ENCODE measurements around the gene SLC29A1. TPM values are rescaled to one million over a fixed set of nuclear protein-coding genes. Genes with fewer than 3 reads are reported as not detected.
"Not testable (repeated sequence)": the region's sequence is repeated elsewhere in the genome, so short reads cannot be mapped to it uniquely, and the experiment has no call there.

Gene SLC29A1
- total RNA-seq = 10 to 100 TPM; 47.6 to 50.0 TPM

- intact Hi-C loops (cut with micrococcal nuclease) = loop anchor here (1.0 to 5.0 kb wide), 5 partner anchors 14 to 96 kb away; partner anchors contain the start of genes MRPL14, NFKBIE and TMEM63B
- Mint-ChIP-seq H3K27ac (peak within 1 kb of the TSS; percentile 64), H3K9me3 (no peaks in the 10 kb centered on the region), H3K36me3 (peaks cover 15% of the 10 kb centered on the region), H3K4me3 (peak within 1 kb of the TSS; percentile 88), H3K27me3 (peaks cover 4% of the 10 kb centered on the region), H3K4me1 (ENCODE audit: low read depth) (peaks cover 34% of the 10 kb centered on the region)
- ChIA-PET CTCF (interaction anchor here (0.6 to 4.0 kb wide), 18 partner anchors 9 to 160 kb away, joined by 3 to 31 read pairs (median 4); partner anchors contain the start of genes AARS2, HSP90AB1, SLC35B2 and TMEM151B), POLR2A (interaction anchor here (0.6 to 5.1 kb wide), 7 partner anchors 12 to 41 kb away, joined by 3 to 93 read pairs (median 6); partner anchors contain the start of genes HSP90AB1 and SLC35B2)
- DNase-seq = peak; percentile 87
These were observed at the start of gene SLC29A1 for GRCh38 chr6:44223319-44224028. SLC29A1 (plus strand) TSS chr6:44223595; CDS start chr6:44227314, 3,719 bp downstream.

GRCh38 chr6:44176130-44176761 lies 47.1 kb upstream of the SLC29A1 start:
- intact Hi-C loops (cut with micrococcal nuclease) = no loop called here
- H3K9me3 Mint-ChIP-seq = no peaks in the 10 kb centered on the region
- CTCF ChIA-PET = interaction anchor here (0.7 to 2.6 kb wide), 7 partner anchors 25 to 129 kb away, joined by 3 to 8 read pairs (median 3); no protein-coding TSS in a partner anchor
- DNase-seq = no peak
- peaks cover 18% of the 10 kb centered on the region for H3K27me3 Mint-ChIP-seq
- no peak overlapping the region for H3K27ac Mint-ChIP-seq
- POLR2A ChIA-PET = no interaction called here
- H3K4me1 Mint-ChIP-seq (ENCODE audit: low read depth) = peaks cover 18% of the 10 kb centered on the region
- H3K36me3 Mint-ChIP-seq = no peaks in the 10 kb centered on the region
- H3K4me3 Mint-ChIP-seq = no peak overlapping the region

- no peaks in the 10 kb centered on the region for H3K9me3 Mint-ChIP-seq
- DNase-seq = peak; percentile 36
- H3K4me1 Mint-ChIP-seq (ENCODE audit: low read depth) = peaks cover 18% of the 10 kb centered on the region
- no peak overlapping the region for H3K27ac Mint-ChIP-seq
- peaks cover 18% of the 10 kb centered on the region for H3K27me3 Mint-ChIP-seq
- ChIA-PET CTCF (interaction anchor here (0.6 to 2.6 kb wide), 7 partner anchors 20 to 128 kb away, joined by 3 to 8 read pairs (median 3); no protein-coding TSS in a partner anchor), POLR2A (no interaction called here)
- H3K4me3 Mint-ChIP-seq = no peak overlapping the region
- intact Hi-C loops (cut with micrococcal nuclease) = no loop called here
- H3K36me3 Mint-ChIP-seq = no peaks in the 10 kb centered on the region
These were observed 46.5 kb upstream of the SLC29A1 start for GRCh38 chr6:44176762-44177509.

- no peak for DNase-seq
- ChIA-PET CTCF (no interaction called here), POLR2A (no interaction called here)
- peaks cover 10% of the 10 kb centered on the region for H3K4me1 Mint-ChIP-seq (ENCODE audit: low read depth)
- no peaks in the 10 kb centered on the region for H3K36me3 Mint-ChIP-seq
- no peak overlapping the region for H3K27ac Mint-ChIP-seq
- no peaks in the 10 kb centered on the region for H3K9me3 Mint-ChIP-seq
- intact Hi-C loops (cut with micrococcal nuclease) = no loop called here
- H3K27me3 Mint-ChIP-seq = peaks cover 11% of the 10 kb centered on the region
- no peak overlapping the region for H3K4me3 Mint-ChIP-seq
These were observed 45.5 kb upstream of the SLC29A1 start for GRCh38 chr6:44177691-44178423.

- Mint-ChIP-seq H3K27ac (no peak overlapping the region), H3K9me3 (no peaks in the 10 kb centered on the region), H3K4me1 (ENCODE audit: low read depth) (peaks cover 8% of the 10 kb centered on the region), H3K27me3 (peaks cover 11% of the 10 kb centered on the region), H3K36me3 (no peaks in the 10 kb centered on the region), H3K4me3 (no peak overlapping the region)
- intact Hi-C loops (cut with micrococcal nuclease) = no loop called here
- POLR2A ChIA-PET = no interaction called here
- DNase-seq = no peak
- CTCF ChIA-PET = interaction anchor here (0.6 kb wide), 1 partner anchor 160 kb away, joined by 3 read pairs; no protein-coding TSS in a partner anchor
These were observed 44.8 kb upstream of the SLC29A1 start for GRCh38 chr6:44178424-44179071.

- H3K9me3 Mint-ChIP-seq = no peaks in the 10 kb centered on the region
- intact Hi-C loops (cut with micrococcal nuclease) = no loop called here
- POLR2A ChIA-PET = no interaction called here
- H3K4me1 Mint-ChIP-seq (ENCODE audit: low read depth) = peaks cover 8% of the 10 kb centered on the region
- no peaks in the 10 kb centered on the region for H3K36me3 Mint-ChIP-seq
- DNase-seq = no peak
- H3K27ac Mint-ChIP-seq = no peak overlapping the region
- CTCF ChIA-PET = interaction anchor here (0.6 kb wide), 1 partner anchor 160 kb away, joined by 3 read pairs; no protein-coding TSS in a partner anchor
- no peak overlapping the region for H3K4me3 Mint-ChIP-seq
- peaks cover 11% of the 10 kb centered on the region for H3K27me3 Mint-ChIP-seq
These were observed 44.3 kb upstream of the SLC29A1 start for GRCh38 chr6:44179072-44179536.

GRCh38 chr6:44179648-44180047 lies 43.7 kb upstream of the SLC29A1 start:
- no peaks in the 10 kb centered on the region for H3K36me3 Mint-ChIP-seq
- H3K4me3 Mint-ChIP-seq = no peak overlapping the region
- intact Hi-C loops (cut with micrococcal nuclease) = no loop called here
- peaks cover 11% of the 10 kb centered on the region for H3K27me3 Mint-ChIP-seq
- CTCF ChIA-PET = interaction anchor here (1.1 kb wide), 1 partner anchor 89 kb away, joined by 3 read pairs; no protein-coding TSS in a partner anchor
- H3K27ac Mint-ChIP-seq = no peak overlapping the region
- POLR2A ChIA-PET = no interaction called here
- no peaks in the 10 kb centered on the region for H3K9me3 Mint-ChIP-seq
- peaks cover 8% of the 10 kb centered on the region for H3K4me1 Mint-ChIP-seq (ENCODE audit: low read depth)
- DNase-seq = no peak

- intact Hi-C loops (cut with micrococcal nuclease) = no loop called here
- peaks cover 8% of the 10 kb centered on the region for H3K4me1 Mint-ChIP-seq (ENCODE audit: low read depth)
- ChIA-PET CTCF (interaction anchor here (1.1 kb wide), 1 partner anchor 88 kb away, joined by 3 read pairs; no protein-coding TSS in a partner anchor), POLR2A (interaction anchor here (0.6 kb wide), 1 partner anchor 42 kb away, joined by 5 read pairs; no protein-coding TSS in a partner anchor)
- no peaks in the 10 kb centered on the region for H3K9me3 Mint-ChIP-seq
- peaks cover 12% of the 10 kb centered on the region for H3K27me3 Mint-ChIP-seq
- no peak overlapping the region for H3K27ac Mint-ChIP-seq
- H3K36me3 Mint-ChIP-seq = no peaks in the 10 kb centered on the region
- no peak for DNase-seq
- H3K4me3 Mint-ChIP-seq = no peak overlapping the region
These were observed 43.0 kb upstream of the SLC29A1 start for GRCh38 chr6:44180406-44180805.

- Mint-ChIP-seq H3K4me3 (no peak overlapping the region), H3K4me1 (ENCODE audit: low read depth) (peaks cover 10% of the 10 kb centered on the region), H3K36me3 (no peaks in the 10 kb centered on the region), H3K27ac (no peak overlapping the region), H3K9me3 (no peaks in the 10 kb centered on the region), H3K27me3 (peaks cover 13% of the 10 kb centered on the region)
- ChIA-PET POLR2A (interaction anchor here (0.6 kb wide), 1 partner anchor 41 kb away, joined by 5 read pairs; no protein-coding TSS in a partner anchor), CTCF (interaction anchor here (1.1 kb wide), 1 partner anchor 87 kb away, joined by 3 read pairs; no protein-coding TSS in a partner anchor)
- intact Hi-C loops (cut with micrococcal nuclease) = no loop called here
- DNase-seq = no peak
These were observed 42.5 kb upstream of the SLC29A1 start for GRCh38 chr6:44180886-44181285.

GRCh38 chr6:44181784-44182183 lies 41.6 kb upstream of the SLC29A1 start:
- POLR2A ChIA-PET; H3K27me3 Mint-ChIP-seq; intact Hi-C loops (cut with micrococcal nuclease); DNase-seq; H3K9me3 Mint-ChIP-seq; H3K36me3 Mint-ChIP-seq; H3K27ac Mint-ChIP-seq; H3K4me3 Mint-ChIP-seq; CTCF ChIA-PET: not testable (repeated sequence)
- peaks cover 12% of the 10 kb centered on the region for H3K4me1 Mint-ChIP-seq (ENCODE audit: low read depth)

- DNase-seq = no peak
- no peaks in the 10 kb centered on the region for H3K36me3 Mint-ChIP-seq
- ChIA-PET POLR2A (no interaction called here), CTCF (interaction anchor here (0.9 to 2.1 kb wide), 2 partner anchors 10 kb away, joined by 3 to 8 read pairs; no protein-coding TSS in a partner anchor)
- no peak overlapping the region for H3K27ac Mint-ChIP-seq
- H3K4me1 Mint-ChIP-seq (ENCODE audit: low read depth) = peaks cover 6% of the 10 kb centered on the region
- no peaks in the 10 kb centered on the region for H3K9me3 Mint-ChIP-seq
- peaks cover 4% of the 10 kb centered on the region for H3K27me3 Mint-ChIP-seq
- intact Hi-C loops (cut with micrococcal nuclease) = no loop called here
- no peak overlapping the region for H3K4me3 Mint-ChIP-seq
These were observed 40.4 kb upstream of the SLC29A1 start for GRCh38 chr6:44182911-44183390.
